ENCODE measurements around the gene ATOSA. TPM values are rescaled to one million over a fixed set of nuclear protein-coding genes. Genes with fewer than 3 reads are reported as not detected.

Gene ATOSA
- total RNA-seq (2014; rRNA removed; shearing (Covaris generic)), result 8.0 and 9.0 TPM in 2 replicates

DNA sequence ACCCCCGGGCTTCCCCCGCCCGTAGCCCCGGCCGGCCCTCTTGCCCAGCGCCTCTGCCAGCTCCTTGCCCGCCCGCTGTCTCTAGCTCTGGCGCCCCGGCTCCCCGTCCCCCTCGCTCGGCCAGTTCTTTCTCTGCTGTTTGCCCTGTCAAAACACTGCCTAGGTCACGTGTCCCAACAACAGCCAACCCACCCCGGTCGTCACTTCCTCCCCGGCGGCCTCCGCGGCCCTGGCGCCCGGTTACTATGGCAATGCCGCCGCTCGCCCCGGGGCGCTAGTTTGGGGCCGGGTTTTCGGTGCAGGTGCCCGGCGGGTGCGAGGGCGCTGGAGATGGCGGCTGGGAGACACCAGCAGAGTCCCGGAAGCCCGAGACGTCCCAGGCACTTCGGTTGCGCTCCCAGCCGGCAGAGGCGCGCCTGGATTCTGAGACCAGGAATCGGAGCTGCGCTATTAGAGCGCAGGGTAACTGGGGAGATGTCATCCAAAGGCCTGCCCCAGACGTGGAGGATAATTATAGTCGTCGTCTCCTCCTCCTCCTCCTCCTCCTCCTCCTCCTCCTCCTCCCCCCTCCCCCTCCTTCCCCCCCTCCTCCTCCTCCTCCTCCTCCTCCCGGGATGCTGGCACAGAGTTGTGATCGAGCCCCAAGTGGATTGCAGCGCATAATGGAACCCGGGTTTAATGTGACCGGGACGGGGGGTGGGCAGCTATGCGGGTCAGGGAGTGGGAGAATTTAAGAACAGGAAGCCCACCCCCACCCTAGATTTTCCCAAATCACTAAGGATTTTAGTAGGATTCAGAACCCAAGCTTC lies at the start of gene ATOSA:
TSS of gene ATOSA (minus strand) at position 157 of the 809 bp plus-strand sequence. CDS start 1,367 bp downstream, outside the sequence.
- peak; percentile 77 for DNase-seq (ENCODE audit: low spot score)

GRCh38 chr15:52728899-52729298 lies 49.7 kb upstream of the ATOSA start:
- peak; percentile 60 for DNase-seq (ENCODE audit: low spot score)

GRCh38 chr15:52727815-52728214 lies 48.6 kb upstream of the ATOSA start:
- DNase-seq (ENCODE audit: low spot score), result peak; percentile 8

GRCh38 chr15:52726195-52726594 lies 47.0 kb upstream of the ATOSA start:
- no peak for DNase-seq (ENCODE audit: low spot score)

DNA sequence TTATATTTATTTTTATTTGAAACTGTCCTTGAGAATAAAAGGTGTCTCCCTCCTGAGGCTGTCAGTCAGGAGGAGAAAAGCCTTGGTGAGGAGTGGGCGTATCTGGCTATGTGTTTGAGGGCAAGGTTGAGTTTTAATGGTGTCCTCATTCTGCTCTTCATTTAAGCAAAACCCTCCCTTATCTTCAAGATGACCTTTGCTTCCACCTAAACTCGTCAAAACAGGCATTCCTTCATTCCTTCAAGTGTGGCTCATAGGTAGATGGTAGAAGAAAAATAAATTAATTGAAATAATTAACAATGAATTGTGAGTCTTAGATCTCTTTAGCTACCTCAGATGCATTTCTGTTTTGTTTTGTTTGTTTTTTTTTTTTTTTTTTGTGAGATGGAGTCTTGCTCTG lies 39.4 kb upstream of the ATOSA start:
- DNase-seq (ENCODE audit: low spot score), result no peak

DNA sequence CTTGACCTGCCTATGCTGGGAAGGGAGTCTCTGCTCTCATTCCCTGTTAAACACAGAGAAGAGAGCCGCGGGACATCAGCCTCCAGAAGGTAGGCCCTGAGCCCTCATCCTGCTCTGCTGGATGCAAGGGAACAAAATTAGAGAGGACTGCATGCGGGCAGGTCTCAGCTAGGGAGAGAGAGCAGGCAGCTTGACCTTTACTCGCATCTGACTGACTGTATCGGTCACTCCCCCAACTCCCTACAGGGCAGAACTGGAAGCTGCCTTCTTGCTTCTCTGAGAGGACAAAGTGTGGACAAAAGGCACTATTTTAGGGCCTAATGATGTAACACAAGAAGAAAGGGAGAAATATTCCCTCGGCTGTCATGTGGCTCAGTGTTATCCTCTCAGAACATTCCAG lies 38.7 kb upstream of the ATOSA start:
- DNase-seq (ENCODE audit: low spot score), result no peak

- DNase-seq (ENCODE audit: low spot score), result no peak
Measured at GRCh38 chr15:52717481-52717880, 38.3 kb upstream of the ATOSA start.

DNA sequence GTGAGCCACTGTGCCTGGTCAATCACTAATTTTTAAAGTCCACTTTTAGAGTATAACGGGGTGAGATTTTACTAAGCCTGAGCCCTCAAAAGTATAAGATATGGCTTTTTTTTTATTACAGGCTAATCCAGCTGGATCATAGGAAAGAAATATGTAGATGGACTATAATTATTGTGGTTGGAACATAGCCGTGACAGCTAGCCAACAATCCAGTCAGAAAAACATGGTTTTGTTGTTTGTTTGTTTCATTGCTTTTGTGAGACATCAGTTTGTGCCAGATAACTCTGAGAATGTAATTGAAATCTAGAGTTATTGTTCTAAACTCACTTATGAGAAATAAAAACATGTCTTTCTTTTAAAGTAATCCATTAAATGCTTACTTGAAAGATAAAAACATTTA lies 37.3 kb upstream of the ATOSA start:
- no peak for DNase-seq (ENCODE audit: low spot score)

DNA sequence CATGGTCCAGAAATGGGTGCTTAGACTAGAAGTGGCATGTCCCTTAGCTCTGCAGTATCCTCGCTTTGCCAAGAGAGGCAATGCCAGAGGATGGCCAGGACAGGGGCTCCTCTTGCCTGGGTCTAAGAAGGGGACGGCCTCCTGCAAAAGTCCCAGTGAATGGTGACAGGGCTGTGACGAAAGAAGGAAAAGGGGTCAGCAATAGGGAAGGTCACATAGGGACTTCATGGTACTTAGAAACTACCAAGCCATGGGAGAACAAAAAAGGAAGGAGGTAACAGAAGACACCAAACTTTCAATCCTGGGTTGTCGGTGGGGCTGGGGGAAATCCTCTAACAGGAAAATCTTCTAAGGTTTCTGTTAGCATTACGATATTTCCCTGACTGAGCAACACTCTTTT lies 36.2 kb upstream of the ATOSA start:
- DNase-seq (ENCODE audit: low spot score), result no peak

DNA sequence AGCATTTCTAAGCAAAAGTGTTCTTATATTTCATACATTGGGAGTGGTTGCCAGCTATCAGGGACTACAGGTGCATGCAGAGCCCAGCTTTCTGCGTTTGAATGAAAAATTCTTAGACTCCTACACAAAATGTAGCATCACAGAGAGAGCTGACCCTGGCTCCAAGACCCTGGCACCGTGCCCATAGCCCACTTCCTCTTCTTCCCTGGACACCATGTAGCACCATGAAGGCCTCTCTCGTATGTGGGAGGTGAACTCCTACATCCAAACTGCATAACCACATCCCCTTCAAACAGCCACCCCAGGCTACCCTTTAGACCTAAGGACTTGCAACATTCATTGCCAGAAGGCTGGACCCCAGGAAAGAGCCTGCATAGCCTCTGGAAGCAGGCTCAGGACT lies 35.8 kb upstream of the ATOSA start:
- no peak for DNase-seq (ENCODE audit: low spot score)

DNA sequence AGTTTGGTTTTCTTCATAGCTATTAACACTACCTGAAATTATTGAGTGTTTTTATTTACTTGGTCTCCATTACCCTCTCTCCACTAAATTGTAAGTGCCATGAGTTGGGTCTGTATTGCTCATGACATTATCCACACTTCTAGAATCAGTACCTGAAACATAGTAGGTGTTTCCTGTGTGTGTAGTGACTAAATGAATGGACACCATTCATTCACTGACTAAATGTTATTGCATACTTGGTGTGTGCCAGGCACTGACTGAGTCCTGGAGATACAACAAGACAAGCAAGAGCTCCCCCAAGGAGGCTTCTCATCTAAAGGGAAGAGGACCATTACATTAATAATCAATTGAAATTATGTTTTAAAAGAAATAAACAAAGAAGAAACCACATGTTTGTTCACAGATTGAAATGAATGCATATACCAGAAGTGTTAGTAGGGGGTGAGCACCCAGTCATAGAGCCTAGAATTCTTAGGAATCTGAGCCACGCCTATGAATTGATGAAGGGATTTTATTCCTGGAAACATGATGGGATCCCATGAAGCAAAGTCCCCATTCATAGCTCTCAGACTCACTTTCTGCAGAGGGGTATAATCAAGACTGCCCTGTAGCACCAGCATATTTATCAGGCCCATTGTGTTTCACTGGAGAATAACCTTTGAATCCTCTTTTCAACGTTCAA lies 31.7 kb upstream of the ATOSA start:
- no peak for DNase-seq (ENCODE audit: low spot score)

DNA sequence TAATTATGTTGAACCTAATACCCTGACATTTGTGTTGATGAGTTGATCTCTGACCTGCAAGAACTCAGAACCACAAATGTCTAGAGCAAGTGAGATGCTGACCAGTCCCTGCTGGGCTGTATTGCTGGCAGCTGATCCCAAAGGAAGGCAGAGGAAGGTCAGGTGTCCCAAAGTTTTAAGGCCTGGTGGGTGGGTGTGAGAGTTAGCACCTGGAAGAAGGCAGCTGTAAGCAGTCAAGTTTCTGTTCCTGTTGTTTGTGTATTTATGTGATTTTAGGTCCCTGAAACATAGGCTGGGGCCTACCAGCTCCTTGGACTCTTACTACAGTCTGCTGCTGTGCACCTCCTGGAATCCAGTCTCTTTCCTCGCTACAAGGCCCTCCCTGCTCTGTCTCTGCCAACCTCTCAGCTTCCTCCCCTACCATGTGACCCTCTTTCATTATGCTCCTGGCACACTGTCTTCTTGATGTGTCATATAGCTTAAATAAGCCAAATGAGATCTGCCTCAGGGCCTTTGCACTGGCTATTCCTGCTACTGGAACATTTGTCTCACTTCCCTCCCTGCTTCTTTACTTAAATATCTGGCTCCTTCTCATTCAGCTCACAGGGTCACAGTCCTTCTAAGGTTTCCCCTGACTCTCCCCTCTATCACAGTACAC lies 31.0 kb upstream of the ATOSA start:
- no peak for DNase-seq (ENCODE audit: low spot score)

- no peak for DNase-seq (ENCODE audit: low spot score)
Measured at GRCh38 chr15:52709187-52709981, 30.2 kb upstream of the ATOSA start.

DNA sequence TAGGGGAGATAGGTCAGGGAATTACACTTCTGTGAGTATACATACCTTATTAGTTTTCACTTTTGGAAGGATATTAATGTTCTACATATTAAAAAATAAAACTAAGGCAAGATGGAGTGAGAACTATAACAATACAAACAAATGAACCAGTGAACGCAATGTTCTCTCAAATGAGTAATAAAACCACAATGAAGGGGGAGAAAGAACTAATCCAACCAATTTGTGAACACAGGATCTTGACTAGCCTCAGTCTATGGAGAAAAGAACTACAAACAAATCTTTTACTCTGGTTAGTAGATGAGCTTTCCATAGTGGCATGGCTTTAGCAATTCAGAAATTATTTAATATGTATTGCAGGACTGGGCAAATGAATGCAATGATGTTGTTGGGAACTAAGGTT lies 26.9 kb upstream of the ATOSA start:
- DNase-seq (ENCODE audit: low spot score), result no peak

DNA sequence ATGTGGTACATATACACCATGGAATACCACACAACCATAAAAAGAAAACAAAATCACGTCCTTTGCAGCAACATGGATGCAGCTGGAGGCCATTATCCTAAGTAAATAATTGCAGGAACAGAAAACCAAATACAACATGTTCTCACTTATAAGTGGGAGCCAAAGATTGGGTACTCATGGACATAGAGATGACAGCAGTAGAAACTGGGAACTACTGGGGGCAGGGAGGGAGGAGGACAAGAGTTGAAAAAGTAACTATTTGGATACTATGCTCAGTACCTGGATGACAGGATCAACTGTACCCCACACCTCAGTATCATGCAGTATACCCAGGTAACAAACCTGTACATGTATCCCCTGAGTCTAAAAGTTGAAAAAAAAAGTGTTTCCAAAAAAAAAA lies 23.2 kb upstream of the ATOSA start:
- no peak for DNase-seq (ENCODE audit: low spot score)

- DNase-seq (ENCODE audit: low spot score), result no peak
Measured at GRCh38 chr15:52699457-52699856, 20.3 kb upstream of the ATOSA start.

GRCh38 chr15:52698514-52698913 lies 19.3 kb upstream of the ATOSA start:
- DNase-seq (ENCODE audit: low spot score), result no peak

DNA sequence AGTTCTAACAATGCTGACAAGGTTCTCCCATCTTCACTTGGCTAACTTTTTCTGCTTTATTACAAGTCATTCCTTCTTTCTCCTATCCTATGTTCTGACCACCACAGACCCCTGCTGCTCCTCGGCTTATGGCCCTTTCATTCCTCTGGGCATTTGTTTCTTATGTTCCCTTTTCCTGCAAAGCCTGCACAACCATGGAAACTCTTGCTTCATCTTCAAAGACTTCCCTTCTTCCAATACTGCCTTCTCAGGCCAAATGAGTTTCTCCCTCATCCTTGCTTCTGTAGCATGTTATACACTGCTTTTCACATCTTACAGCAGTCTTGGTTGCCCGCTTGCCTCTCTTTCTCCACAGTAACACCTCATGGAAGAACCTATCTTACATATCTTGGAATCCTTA lies 17.9 kb upstream of the ATOSA start:
- no peak for DNase-seq (ENCODE audit: low spot score)

DNA sequence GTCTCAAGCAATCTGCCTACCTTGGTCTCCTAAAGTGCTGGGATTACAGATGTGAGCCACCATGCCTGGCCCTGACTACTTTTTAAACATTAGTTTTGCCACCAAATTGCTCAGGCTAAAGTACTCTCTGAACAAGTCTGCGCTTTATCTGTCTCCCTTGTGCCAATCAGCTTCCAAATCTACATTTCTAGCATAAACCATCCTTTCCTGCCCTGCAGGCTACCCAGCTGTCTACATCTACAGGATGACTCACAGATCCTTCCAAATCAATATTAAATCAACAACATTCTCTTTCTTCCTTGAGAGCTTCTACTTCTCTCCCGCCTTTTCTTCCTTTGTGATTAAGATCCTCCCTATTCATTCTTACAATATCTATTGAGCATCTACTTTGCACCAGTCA lies 16.0 kb upstream of the ATOSA start:
- no peak for DNase-seq (ENCODE audit: low spot score)

DNA sequence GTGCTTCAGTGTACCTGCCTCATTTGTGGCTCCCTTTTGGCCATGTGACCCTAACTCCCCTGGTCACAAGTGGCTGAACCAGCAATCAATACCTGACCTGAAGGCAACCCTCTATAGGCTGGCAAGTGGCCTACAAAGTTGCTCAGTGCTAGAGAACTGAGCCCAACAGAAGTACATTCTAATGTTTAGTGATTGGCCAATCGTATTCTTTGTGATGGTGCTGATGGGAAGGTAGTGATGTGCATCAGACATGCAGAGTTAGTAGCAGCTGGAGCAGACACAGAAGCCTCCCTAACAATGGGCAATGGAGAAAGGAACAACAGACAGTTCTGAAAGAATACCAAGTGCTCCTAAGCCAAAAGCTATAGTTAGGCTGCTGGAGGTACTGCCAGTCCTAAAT lies 10.4 kb upstream of the ATOSA start:
- DNase-seq (ENCODE audit: low spot score), result no peak

DNA sequence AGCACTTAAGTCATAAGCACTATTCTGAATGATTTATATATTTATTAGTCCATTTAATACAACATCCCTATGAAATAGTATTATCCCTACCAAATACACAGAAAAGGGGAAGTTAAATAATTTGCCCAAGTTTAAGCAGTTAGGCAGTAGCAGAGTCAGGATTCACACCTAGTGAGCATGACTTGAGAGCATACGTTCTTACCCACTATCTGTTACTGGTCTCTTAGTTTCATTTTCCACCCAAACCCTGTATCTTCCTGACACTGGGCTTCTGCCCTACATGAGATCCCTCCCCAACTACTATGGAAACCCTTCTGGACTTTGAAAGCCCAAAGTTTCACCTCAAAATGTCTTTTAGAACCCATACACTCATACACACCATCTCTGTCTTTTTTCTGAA lies 4.4 kb upstream of the ATOSA start:
- no peak for DNase-seq (ENCODE audit: low spot score)

DNA sequence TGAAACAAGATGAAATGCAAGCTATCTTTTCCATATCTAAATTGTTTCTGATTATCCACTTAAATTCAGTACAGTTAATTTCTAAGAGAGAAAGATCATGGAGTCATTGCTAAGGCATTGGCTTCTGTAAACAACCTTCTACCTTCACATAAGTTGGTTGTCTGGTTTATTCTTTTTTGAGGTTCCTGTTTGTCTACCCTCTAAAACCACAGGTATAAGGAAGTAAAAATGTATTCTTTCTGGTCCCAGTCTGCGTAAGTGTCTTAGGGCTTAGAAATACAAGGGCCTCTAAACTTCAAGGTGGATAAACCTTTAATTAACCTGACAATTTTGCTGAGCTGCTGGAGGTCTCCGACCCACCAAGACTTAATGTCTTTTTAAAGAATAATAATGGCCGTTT lies 3.6 kb upstream of the ATOSA start:
- no peak for DNase-seq (ENCODE audit: low spot score)
